GM13977 (cell line): ENCODE measurements around the gene FBXO45.
"Not testable (repeated sequence)": the region's sequence is repeated elsewhere in the genome, so short reads cannot be mapped to it uniquely, and the experiment has no call there.

ENCODE experiments used
- DNase-seq: peaks from one replicate; pipeline ENCODE4 v3.0.0; 2012; ENCODE audit warnings: low spot score
- in situ Hi-C: fragments of 300-500 bp; cut with MboI; formaldehyde crosslinking; loops from one replicate; pipeline ENCODE4 v1.12.0; 2022; ENCODE audit warnings: low sequenced_read_pairs, low pct_unique_long_range_greater_than_20kb, mixed read lengths, inconsistent platforms; ENCODE audit not compliant: unreplicated experiment
- TF ChIP-seq, protein P1 (sequence below): IDR thresholded peaks from 2 replicates; pipeline ENCODE4 v1.5.1; 2012; ENCODE audit warnings: mild to moderate bottlenecking, control low read depth; ENCODE audit not compliant: insufficient read depth; ENCODE audit errors: extremely low read depth, missing control alignments

The FBXO45 gene

DNA sequence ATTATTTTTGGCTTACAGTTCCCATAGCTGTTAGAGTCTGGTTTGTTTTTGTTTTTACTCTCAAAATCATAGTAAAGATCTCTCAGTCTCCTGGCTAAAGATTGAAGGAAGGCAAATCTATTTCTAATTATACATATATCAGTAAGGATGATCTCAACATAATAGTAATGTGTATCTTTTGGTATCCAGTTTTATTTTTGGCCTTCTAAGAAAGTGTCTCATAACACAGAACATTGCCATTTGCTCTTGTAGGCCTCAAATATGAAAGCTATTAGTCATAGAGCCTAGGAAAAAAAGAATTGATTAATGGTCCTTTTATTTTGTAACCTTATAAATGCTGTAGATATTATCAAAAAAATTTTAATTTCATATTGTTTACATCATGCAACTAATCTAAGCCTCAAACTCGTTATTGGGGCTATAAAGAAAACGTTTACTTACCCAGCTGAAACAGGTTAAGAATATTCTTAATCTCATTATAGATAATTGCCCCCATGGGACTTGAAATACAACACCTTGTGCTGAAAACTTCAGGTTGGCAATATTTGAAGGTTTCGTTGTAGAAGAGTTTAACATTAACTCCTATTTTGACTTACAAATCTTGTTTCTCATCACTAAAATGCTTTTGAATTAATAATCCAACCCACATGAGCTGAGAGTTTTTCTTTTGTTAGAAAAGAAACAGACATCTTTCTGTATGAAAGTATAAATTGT lies 16.7 kb downstream of the FBXO45 start:
- no peak for DNase-seq
- in situ Hi-C loops, result no loop called here
- TF ChIP-seq, protein P1, sequence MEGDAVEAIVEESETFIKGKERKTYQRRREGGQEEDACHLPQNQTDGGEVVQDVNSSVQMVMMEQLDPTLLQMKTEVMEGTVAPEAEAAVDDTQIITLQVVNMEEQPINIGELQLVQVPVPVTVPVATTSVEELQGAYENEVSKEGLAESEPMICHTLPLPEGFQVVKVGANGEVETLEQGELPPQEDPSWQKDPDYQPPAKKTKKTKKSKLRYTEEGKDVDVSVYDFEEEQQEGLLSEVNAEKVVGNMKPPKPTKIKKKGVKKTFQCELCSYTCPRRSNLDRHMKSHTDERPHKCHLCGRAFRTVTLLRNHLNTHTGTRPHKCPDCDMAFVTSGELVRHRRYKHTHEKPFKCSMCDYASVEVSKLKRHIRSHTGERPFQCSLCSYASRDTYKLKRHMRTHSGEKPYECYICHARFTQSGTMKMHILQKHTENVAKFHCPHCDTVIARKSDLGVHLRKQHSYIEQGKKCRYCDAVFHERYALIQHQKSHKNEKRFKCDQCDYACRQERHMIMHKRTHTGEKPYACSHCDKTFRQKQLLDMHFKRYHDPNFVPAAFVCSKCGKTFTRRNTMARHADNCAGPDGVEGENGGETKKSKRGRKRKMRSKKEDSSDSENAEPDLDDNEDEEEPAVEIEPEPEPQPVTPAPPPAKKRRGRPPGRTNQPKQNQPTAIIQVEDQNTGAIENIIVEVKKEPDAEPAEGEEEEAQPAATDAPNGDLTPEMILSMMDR, result no peak

DNA sequence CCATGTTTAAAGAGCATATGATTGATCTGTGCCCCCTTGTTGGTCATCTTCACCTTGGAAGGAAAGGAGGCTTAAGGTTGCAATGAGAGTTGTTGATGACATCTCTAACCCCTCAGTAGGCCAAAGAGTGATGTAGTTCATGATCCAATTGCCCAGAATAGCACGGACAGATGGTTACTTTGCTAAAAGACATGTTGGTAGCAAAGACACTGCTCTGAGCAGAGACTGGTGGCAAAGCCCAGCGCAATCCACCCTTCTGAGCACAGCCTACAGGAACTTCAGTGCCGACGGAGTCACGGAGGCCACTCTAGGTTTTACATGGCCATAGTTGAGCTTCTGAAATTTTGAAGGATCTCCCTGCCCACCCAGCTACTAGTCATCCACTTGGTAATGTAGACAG lies 21.8 kb downstream of the FBXO45 start:
- no peak for DNase-seq
- in situ Hi-C loops, result no loop called here
- TF ChIP-seq, protein P1, result no peak

DNA sequence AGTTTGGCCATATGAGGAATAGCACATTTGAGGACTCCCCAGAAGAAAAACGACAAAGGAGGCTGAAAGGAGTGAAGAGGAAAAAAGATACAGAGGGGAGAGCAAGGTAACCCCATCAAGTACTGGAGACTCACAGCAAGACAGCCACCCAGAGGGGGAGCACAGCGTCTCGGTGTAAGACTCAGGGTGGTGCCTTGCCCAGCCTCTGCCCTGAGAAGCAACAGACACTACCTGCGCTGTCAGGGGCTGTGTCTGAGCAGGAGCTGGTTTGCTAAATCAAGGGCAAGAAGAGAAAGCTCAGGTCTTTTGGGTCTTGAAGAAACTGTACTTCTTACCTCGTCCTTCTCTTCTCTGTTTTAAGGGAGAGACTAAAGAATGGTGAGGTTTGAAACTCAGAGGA lies 27.9 kb downstream of the FBXO45 start:
- TF ChIP-seq, protein P1, result no peak
- in situ Hi-C loops, result no loop called here
- peak; percentile 30 for DNase-seq

DNA sequence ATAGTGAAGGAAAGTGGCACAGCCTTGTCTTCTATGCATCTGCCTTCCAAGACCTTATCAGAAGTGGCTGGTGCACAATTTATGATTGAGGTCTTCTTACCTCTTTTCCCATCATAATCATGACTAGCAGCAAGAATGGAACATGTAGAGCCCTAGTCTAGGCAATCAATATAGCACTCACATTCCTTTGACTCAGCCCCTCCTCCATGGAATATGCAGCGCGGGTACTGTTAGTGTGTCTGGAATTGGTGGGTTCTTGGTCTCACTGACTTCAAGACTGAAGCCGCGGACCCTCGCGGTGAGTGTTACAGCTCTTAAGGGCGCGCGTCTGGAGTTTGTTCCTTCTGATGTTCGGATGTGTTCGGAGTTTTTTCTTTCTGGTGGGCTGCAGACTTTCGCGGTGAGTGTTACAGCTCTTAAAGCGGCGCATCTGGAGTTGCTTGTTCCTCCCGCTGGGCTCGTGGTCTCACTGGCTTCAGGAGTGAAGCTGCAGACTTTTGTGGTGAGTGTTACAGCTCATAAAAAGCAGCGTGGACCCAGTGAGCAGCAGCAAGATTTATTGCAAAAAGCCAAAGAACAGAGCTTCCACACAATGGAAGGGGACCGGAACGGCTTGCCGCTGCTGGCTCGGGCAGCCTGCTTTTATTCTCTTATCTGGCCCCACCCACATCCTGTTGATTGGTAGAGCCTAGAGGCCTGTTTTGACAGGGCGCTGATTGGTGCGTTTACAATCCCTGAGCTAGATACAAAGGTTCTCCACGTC lies 29.7 kb downstream of the FBXO45 start:
- in situ Hi-C loops, DNase-seq: not testable (repeated sequence)

DNA sequence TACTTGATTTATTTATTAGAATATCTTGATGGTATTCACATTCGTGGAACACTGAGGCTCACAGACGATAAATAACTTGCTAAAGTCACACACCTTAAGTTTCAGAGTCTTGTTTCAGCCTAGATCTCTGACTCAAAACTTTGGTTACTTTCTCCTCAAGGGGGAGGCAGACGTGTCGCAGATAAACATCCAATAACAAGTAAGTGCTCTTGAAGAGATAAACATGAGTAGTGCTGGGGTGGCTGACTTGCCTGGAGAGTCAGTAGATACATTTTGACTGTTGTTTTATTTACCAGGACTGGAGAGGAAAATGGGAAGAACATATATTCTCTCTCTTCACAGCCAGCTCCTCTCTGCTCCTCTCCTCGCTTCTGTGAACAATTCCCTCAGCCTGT lies 31.3 kb downstream of the FBXO45 start:
- TF ChIP-seq, protein P1, result no peak
- in situ Hi-C loops, result no loop called here
- DNase-seq, result no peak

DNA sequence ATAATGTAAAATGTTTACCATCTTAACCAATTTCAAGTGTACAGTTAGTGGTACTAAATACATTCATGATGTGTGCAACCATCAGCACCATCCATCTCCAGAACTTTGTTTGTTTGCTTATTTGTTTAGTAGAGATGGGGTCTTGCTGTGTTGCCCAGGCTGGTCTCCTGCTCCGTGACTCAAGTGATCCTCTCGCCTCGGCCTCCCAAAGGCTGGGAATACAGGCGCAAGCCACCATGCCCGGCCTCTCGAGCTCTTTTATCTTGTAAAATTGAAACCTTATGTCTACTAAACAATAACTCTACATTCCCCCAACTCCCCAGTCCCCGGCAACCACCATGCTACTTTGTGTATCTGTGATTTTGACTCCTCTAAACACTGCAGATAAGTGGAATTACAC lies 31.9 kb downstream of the FBXO45 start:
- TF ChIP-seq, protein P1, result no peak
- in situ Hi-C loops, result no loop called here

DNA sequence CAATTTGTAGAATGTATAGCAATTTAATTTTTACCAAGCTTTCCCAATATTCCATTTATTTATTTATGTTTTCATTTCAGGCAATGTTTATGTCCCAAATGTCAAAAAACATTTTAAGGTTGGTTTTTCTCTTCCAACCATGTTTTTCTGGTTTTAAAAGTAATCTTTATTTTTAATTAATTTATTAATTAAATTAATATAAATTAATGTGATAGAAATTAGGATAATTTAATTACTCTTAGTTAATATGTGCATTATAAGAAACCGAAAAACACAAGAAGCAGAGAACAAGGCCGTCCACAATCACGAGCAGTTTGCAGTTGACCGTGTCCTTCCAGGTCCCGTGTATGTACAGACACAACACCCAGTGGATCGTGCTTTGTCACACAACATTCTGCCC lies 34.2 kb downstream of the FBXO45 start:
- no peak for DNase-seq
- in situ Hi-C loops, result no loop called here
- TF ChIP-seq, protein P1, result no peak

More for the DNA sequence above, 31.9 kb downstream of the FBXO45 start:
- no peak for DNase-seq
